ENCODE results near the gene SRGN.

Gene SRGN

DNA sequence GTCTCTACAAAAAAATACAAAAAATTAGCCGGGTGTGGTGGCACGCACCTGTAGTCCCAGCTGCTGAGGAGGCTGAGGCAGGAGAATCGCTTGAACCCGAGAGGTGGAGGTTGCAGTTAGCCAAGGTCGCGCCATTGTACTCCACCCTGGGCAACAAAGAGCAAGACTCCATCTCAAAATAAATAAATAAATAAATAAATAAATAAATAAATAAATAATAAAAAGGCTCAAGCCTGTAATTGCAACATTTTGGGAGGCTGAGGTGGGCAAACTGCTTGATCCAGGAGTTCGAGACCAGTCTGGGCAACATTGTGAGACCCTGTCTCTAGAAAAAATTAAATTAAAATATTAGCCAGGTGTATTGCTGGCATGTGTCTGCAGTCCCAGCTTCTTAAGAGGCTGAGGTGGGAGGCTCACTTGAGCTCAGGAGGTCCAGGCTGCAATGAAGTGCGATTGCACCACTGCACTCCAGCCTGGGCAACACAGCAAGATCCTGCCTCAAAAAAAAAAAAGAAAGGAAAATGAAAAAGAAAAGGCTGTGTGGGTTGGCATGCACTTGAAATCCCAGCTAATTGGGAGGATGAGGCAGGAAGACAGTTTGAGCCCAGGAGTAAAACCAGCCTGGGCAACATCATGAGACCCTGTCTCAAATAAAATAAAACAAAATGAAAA is 27.6 kb upstream of the SRGN start:
- DNase-seq (ENCODE audit: insufficient read length, low spot score) (no peak), FAIRE-seq (no peak)

DNA sequence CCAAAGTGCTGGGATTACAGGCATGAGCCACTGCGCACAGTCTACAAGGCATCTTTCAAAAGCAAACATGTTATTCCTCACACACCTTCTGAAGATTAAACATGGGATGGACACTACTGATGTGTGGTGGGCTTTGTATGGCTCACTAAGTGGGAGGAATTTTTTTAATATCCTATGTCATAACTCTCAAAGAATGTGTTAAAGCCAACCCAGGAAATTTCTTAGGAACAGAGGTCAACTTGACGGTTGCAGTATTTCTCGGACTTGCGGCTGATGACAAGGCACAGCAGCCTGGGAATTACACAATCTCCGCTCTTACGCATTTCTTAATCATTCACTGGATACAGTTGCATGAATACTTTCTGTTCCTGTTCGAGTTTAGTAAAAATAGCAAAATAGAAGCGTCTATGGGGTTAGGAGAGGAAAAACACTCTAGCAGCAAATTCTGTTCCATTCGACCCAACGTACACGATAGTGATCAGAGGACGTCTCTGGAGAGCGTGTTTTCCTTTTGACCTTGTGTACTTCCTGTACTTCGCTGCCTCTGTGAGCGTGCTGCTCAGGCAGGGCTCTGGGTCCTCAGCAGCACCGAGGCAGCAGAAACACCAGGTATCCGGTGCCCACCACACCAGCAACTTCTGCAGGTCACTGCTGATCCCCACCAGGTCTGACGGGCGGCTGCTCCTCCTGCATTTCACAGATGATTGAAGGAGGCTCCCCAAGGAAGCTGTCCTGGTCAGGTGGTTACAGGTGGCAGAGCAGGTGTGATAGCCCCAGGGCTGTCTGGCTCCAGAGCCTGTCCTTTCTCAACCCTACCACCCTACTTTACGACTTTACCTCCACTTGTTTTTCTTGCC is 26.4 kb upstream of the SRGN start:
- DNase-seq (ENCODE audit: insufficient read length, low spot score) (peak; percentile 87), FAIRE-seq (no peak)

DNA sequence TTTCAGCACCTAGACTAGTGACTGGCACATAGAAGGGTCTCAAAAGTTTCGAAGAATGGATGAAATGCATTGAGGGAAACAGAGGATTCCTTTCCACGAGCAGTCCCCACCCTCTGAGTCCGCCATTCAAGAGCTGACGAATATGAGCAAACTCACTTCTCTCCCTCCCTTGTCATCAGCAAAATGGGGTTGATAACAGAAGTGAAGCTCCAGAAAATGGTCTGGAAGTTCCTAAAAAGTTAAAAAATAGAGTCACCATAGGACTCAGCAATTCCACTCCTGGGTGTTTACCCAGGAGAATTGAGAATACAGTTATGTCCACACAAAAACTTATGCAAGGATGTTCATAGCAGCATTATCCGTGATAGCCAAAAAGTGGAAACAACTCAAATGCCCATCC is 25.0 kb upstream of the SRGN start:
- FAIRE-seq, result no peak

DNA sequence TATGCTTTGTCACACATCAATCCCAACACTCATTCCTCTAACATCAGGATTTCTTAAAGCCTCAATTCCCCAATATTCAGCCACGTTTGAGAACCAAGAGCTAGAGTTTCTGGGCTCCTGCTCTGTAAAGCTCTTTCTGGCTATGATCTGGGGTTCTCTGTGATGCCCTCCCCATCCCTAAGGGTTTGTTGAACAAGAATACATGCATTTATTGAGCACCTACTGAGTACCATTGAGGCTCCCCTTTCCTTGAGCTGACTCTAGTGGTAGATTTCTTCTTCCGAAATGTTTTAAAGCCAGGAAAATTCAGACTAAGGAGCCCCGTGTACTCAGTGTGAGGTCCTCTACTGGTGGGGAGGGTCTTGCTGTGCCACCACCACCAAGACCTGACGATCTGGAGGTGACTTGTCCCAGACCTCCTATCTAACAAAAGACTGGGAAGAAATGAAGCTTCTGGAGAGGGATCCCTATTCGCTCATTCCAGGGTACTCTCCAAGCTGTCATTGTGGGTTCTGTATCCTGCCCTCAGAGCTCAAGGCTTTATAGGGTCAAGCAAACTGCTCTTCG is 23.1 kb upstream of the SRGN start:
- no peak for FAIRE-seq

More for the DNA sequence above, 25.0 kb upstream of the SRGN start:
- DNase-seq (ENCODE audit: insufficient read length, low spot score), result no peak

DNA sequence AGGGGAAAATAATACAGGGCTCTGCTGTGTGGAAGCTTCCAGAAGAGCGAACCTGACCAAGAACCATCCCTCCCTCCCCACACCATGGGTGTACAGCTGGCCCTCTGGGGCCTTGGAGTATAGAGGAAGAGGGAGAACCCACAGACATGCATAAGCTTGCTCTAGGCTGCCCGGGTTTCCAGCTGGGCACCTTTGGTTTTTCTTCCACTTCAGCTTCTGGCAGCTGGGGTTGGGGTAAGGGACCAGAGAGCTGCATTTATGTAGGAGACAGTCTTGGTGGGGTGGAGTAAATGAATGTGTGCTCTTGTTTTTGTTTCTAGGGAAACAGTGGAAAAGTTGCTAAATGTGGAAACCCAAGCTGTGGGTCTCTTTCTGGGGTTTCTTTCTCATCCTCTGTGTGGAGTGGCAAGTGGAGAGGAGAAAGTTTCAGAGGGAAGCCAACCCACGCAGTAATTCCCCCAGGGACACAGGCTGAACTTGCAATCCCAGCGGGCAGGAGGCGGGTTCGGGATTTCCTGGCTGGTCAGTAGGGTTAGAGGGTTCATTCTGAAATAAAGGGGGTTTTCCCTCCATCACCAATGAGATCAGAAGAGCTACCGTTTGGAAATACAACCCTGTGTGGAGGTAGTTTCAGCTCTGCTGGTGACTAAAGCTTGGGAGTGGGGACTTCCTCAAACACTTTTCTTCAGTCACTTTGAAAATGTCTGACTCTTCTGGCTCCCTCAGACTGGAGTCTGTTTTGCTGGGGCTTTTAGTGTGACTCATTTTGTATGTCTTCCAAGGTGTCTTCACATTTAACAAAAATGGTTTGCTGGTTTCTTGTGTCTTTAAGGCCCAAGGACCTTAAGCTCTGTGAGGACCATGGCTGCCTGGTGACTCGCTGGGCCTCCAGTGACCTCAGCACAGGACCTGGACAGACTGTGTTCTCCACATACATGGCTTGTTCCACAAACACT is 22.2 kb upstream of the SRGN start:
- DNase-seq (ENCODE audit: insufficient read length, low spot score) (no peak), FAIRE-seq (no peak)

More for the DNA sequence above, 23.1 kb upstream of the SRGN start:
- DNase-seq (ENCODE audit: insufficient read length, low spot score), result no peak

DNA sequence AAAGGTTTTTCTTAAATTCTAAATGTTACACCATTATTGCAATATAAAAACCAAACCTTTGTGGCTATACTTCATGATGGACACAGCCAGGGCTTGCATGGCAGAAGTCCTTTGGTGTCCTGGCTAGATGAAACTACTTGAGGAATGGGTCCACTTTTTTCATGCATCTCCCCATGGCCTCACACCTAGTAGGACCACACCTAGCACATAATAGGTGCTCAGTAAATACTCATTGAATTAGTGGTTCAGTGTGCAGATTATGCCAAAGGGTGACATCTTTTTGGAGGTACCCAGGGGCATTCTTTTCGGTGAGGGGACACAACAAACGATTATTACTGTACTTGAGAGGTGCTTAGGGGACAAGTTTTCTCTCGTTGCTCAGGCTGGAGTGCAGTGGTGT is 20.7 kb upstream of the SRGN start:
- DNase-seq (ENCODE audit: insufficient read length, low spot score) (no peak), FAIRE-seq (no peak)

DNA sequence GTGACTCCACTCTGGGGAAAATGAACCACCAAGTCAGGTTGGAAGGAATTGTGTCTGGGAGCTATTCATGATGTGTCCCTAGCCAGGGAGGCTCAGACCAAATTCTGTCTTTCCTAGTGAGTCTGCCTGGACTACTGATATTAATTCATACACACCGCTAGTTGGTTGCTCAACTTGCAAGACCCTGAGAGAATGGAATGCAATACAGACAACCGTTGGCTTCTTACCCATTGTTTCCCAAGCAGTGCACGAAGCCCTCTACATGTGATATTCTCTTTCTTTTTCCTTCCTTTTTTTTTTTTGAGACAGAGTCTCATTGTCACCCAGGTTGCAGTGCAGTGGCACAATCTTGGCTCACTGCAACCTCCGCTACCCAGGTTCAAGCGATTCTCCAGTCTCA is 19.4 kb upstream of the SRGN start:
- DNase-seq (ENCODE audit: insufficient read length, low spot score), result no peak
- no peak for FAIRE-seq

DNA sequence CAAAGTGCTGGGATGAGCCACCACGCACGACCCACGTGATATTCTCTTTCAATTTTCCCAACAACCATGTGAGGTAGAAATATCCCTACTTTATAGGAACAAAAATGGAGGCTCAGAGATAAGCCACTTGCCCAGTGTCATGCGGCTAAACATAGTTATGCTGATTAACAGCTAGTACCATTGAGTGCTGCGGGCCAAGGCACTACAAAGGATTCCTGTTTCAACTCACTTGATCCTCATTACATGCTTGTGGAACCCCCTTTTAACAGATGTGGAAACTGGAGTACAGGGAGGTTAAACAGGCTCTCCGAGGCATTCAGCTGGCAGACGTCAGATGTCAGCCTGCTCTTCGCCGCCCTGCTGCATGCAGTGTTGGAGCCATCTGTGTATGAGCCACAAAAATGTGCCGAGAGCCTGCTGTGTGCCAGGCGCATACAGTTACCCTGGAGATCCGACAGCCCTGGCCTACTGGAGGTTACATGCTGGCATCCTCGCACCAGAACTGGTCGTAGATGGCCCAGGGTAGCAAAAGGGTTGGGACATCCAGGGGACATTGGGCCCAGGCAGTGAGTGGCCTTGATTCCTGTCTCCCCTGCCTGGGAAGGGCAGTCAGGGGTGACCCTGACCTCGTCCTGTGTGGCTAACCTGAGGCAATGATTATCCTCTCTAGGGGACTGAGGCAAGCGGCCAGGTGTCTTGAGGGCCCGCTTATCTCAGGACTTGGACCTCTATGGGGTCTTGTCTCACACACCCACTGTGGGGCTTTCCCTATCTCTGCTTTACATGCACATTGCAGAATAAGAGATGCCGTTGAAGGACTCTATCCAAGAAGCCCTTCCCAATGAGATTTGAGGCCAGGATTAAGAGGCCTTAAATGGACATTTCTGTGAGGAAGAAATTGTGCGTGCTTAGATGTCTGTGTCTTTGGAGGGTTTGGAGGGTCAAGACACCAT is 18.5 kb upstream of the SRGN start:
- DNase-seq (ENCODE audit: insufficient read length, low spot score), result no peak
- FAIRE-seq, result no peak

DNA sequence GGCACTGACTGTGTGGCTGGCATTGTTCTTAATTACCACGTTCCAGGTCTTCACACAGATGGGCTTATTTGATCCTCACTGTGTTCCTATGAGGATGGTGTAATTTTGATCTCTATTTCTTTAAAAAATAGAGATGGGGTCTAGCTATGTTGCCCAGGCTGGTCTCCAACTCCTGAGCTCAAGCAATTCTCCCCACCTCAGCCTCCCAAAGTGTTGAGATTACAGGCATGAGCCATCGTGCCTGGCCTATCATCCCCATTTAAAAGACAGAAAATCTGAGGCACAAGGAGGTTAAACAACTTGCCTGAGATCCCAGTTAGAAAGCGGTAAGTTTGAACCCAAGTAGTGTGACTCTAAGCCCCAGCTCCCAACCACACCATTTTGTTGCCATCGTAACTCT is 17.0 kb upstream of the SRGN start:
- DNase-seq (ENCODE audit: insufficient read length, low spot score), result no peak
- FAIRE-seq, result no peak

DNA sequence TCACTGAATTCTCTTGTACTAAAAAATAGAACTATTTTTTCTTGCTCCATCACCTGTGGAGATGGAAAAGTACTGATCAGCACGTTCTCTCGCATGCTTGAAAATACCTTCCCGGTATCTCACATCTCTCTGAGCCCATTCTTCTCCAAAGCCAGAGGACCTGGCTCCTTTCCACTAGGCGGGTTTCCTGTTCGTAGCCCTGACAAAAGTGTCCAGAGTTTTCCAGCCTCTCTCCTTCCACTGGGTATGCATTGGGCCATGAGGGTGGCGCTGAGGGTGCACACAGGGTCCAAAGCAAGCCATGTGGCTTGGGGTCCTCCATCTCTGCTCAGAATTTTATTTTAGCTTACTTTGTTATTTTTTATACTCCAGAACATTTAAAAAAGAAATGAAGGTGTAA is 16.3 kb upstream of the SRGN start:
- DNase-seq (ENCODE audit: insufficient read length, low spot score) (no peak), FAIRE-seq (no peak)

DNA sequence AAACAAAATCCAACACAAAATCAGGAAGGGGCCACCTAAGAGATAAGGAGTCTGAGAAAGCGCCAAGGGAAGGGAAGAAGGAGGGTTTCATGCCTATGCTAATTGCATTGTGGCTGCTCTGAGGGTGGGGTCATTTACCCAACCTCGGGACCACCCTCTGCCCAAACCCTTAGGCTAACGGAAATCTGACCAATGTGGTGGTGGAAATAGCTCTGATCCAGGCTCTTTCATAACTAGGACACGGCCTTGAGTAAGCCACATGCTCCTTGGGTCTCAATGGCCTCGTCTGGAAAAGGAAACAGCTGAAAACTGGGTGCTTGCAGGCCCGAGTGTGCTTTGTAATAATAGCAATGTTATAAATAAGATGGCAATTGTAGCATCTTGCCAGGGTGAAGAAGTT is 14.9 kb upstream of the SRGN start:
- FAIRE-seq, result no peak
- DNase-seq (ENCODE audit: insufficient read length, low spot score), result no peak

DNA sequence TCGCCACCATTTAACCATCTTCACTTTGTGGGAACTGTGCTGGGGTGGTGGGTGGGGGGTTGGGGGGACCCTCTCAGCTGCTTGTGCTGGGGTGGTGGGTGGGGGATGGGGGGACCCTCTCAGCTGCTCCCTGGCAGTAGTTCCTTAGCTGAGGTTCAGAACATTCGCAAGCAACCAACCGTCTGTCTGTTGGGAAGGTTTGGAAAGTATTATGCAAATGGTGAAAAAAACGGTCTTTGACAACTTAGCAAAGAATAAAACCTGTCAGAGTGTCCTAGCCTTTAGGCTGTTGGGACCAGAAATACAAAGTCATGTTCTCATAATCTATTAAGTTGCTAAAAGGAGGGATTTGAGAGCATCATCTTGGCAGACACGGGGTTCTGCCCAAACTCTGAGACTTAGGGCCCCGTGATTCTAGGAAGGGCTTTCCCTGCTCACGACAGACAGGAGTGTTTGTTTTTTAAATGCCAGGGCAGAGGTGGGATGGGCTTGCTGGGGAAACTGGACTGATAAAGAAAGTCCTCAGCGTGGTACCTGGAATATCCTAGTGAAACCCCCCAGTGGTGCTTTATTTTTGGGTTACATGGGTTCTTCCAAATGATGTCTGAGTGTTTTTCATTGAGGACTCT is 14.1 kb upstream of the SRGN start:
- FAIRE-seq, result no peak
- no peak for DNase-seq (ENCODE audit: insufficient read length, low spot score)

DNA sequence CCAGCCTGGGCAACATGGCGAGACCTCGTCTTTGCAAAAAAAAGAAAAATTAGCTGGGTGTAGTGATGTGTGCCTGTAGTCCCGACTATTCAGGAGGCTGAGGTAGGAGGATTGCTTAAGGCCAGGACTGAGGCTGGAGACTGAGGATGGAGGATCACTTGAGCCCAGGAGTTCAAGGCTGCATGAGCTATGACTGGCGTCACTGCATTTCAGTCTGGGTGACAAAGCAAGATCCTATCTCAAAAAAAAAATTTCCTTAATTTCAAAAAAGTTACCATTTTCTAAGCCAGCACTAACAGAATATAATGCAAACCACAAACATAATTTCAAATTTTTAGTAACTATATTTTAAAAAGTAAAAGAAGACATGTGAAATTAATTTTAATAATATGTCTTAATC is 13.4 kb upstream of the SRGN start:
- no peak for FAIRE-seq

DNA sequence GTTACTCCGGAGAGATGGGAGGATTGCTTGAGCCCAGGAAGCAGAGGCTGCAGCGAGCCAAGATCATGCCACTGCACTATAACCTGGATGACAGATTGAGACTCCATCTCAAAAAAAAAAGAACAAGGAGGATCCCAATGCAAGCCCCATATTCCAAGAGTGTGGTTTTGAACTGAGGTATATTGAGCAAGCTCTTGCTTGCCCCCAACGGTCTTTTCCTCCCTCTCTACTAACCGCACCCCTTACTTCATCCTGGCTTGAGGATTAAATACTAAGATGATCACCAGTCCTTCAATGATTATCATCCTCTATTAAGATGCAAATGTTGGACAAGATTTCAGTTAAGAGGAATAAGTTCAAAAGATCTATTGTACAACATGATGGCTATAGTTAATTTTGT is 12.5 kb upstream of the SRGN start:
- no peak for DNase-seq (ENCODE audit: insufficient read length, low spot score)
- no peak for FAIRE-seq

More for the DNA sequence above, 13.4 kb upstream of the SRGN start:
- DNase-seq (ENCODE audit: insufficient read length, low spot score), result no peak

DNA sequence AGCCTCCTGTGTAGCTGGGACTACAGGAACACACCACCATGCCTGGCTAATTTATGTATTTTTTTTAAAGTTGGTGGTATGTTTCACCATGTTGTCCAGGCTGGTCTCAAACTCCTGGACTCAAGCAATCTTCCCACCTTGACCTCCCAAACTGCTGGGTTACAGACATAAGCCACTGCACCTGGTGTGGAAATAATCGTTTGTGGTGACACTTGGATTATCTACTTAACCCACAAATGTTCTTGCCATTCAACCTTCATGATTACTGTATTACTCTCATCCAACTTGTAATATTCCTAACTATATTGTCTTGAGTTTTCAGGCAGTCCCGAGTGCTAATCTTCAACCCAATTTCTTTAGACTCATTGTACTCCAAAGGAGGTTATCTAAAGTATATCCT is 9.6 kb upstream of the SRGN start:
- no peak for FAIRE-seq
- no peak for DNase-seq (ENCODE audit: insufficient read length, low spot score)

DNA sequence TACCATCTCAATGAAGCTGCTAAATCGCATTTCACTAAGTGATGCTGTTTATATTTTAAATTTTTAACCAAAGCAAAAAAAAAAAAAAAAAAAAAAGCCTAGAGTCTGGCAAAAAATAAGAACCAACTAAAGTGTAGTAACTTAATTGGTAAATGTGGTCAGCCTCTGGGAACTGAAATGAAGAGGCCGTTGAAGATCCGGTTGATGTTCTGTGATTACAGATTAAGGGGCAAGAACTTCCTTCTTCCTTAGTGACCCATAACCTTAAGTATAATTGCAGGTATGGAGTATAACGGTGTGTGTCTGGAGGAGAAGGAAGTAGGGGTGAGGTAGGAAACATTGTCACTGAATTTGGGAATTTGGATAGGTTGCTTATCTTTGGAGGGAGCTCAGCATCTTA is 7.7 kb upstream of the SRGN start:
- DNase-seq (ENCODE audit: insufficient read length, low spot score) (no peak), FAIRE-seq (no peak)

DNA sequence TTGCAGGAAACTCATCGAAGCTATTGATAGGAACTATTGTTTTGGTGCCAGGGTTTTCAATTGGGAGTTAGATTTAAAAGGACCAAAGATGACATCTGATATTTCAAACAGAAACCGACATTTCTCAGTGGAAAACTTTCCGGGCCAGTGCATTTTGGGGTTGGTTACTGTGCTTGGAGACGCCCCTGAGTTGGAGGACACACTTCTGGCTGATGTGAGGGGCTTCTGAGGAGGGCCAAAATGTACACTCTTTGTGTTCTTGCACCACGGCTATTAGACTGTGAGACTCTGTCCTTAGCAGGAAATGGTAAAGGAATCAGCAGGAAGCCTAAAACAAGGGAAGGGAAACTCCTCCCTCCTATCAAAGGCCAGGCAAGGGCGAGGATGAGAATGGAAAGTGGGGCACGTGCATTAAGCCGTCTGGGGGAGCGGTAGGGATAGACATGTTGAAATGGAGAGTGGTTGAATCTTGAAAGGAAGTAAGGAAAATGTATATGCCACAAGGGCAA is 1.8 kb upstream of the SRGN start:
- FAIRE-seq (no peak), DNase-seq (ENCODE audit: insufficient read length, low spot score) (no peak)

DNA sequence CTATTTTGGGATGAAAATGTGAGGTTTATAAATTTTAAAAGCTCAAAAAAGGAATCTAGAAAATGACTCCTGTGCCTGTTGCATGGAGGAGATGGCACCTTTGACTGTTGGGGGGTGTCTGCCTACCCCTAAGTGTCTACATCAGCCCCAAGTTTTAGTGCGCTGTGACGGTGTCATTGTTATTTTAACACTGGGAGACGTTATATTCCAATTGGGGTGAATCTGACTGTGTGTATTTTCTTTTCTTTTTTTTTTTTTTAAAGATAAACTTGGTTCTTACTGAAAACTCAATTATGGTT is 517 bp downstream of the SRGN start:
- no peak for FAIRE-seq
- DNase-seq (ENCODE audit: insufficient read length, low spot score), result no peak

DNA sequence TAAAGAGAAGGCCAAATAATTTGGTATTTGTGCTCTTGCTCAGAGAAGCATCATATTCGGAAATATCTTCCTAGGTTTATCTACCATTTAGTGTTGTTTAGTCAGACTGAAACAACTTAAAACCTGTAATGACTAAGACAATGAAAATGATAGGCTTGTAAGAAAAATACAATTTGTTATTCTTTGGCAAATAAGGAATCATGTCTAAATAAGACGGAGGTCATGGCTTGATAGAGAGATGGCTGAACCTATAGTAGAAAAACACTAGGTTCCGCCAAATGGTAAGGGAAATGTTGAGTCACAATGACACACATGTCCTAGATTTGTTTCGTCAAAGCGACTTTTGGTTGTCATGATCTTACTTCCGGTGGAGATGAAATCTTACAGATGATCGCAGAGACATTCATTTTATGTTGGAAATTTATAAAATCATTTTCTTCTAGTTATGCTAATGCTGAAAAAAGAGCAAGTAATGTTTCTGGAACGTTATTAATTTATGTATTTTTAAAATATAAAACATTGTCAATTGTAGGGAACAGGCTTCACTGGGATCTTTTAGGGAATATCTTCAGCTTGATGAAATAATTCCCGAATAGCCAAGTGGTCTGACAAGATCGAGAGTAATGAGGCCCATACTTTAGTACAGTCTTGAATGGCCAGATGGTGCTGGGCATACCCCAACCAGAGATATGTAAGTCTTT is 1.0 kb downstream of the SRGN start:
- DNase-seq (ENCODE audit: insufficient read length, low spot score), result peak; percentile 54
- FAIRE-seq, result no peak

Data from HTR-8/SVneo (cell line).